ENCODE data around the gene OSBP2.
"Not testable (repeated sequence)": the region's sequence is repeated elsewhere in the genome, so short reads cannot be mapped to it uniquely, and the experiment has no call there.

The OSBP2 gene

GRCh38 chr22:30754971-30755758 lies 60.5 kb downstream of the OSBP2 start:
- DNase-seq = peak; percentile 45 to 63
- Mint-ChIP-seq H3K27ac (peak overlapping the region in 1 of 2 donors; percentile 28), H3K9me3 (no peaks in the 10 kb centered on the region), H3K4me3 (no peak overlapping the region), H3K4me1 (no peaks in the 10 kb centered on the region), H3K27me3 (no peaks in the 10 kb centered on the region)
- peak; percentile 90 for ATAC-seq

GRCh38 chr22:30755759-30756124 lies 61.1 kb downstream of the OSBP2 start:
- ATAC-seq = no peak
- Mint-ChIP-seq H3K4me1 (no peaks in the 10 kb centered on the region), H3K9me3 (no peaks in the 10 kb centered on the region), H3K4me3 (no peak overlapping the region), H3K27ac (peak overlapping the region in 1 of 2 donors; percentile 28), H3K27me3 (no peaks in the 10 kb centered on the region)
- no peak for DNase-seq

GRCh38 chr22:30763815-30764673 lies 69.4 kb downstream of the OSBP2 start:
- no peaks in the 10 kb centered on the region for H3K4me1 Mint-ChIP-seq
- H3K27ac Mint-ChIP-seq = peak overlapping the region in 1 of 2 donors; percentile 31
- ATAC-seq (peak; percentile 93), DNase-seq (peak; percentile 63 to 72)
- no peak overlapping the region for H3K4me3 Mint-ChIP-seq
- no peaks in the 10 kb centered on the region for H3K27me3 Mint-ChIP-seq
- no peaks in the 10 kb centered on the region for H3K9me3 Mint-ChIP-seq

GRCh38 chr22:30767661-30768060 lies 73.0 kb downstream of the OSBP2 start:
- ATAC-seq = no peak
- Mint-ChIP-seq H3K4me1 (no peaks in the 10 kb centered on the region), H3K4me3 (no peak overlapping the region), H3K27ac (peak overlapping the region in 1 of 2 donors; percentile 43), H3K27me3 (no peaks in the 10 kb centered on the region), H3K9me3 (no peaks in the 10 kb centered on the region)
- no peak for DNase-seq

GRCh38 chr22:30770716-30771115 lies 76.0 kb downstream of the OSBP2 start:
- Mint-ChIP-seq H3K27me3 (no peaks in the 10 kb centered on the region), H3K27ac (no peak overlapping the region), H3K4me1 (no peaks in the 10 kb centered on the region), H3K4me3 (no peak overlapping the region), H3K9me3 (no peaks in the 10 kb centered on the region)
- no peak for DNase-seq
- ATAC-seq = no peak

- H3K4me1 Mint-ChIP-seq = no peaks in the 10 kb centered on the region
- no peak for DNase-seq
- H3K4me3 Mint-ChIP-seq = no peak overlapping the region
- ATAC-seq = no peak
- no peaks in the 10 kb centered on the region for H3K27me3 Mint-ChIP-seq
- H3K9me3 Mint-ChIP-seq = no peaks in the 10 kb centered on the region
- no peak overlapping the region for H3K27ac Mint-ChIP-seq
These were observed 79.2 kb downstream of the OSBP2 start for GRCh38 chr22:30773919-30774318.

- no peaks in the 10 kb centered on the region for H3K27me3 Mint-ChIP-seq
- DNase-seq (no peak), ATAC-seq (no peak)
- H3K9me3 Mint-ChIP-seq = no peaks in the 10 kb centered on the region
- H3K4me3 Mint-ChIP-seq = no peak overlapping the region
- H3K4me1 Mint-ChIP-seq = peaks cover 2% of the 10 kb centered on the region
- no peak overlapping the region for H3K27ac Mint-ChIP-seq
These were observed 79.9 kb downstream of the OSBP2 start for GRCh38 chr22:30774566-30774965.

GRCh38 chr22:30776476-30776875 lies 81.8 kb downstream of the OSBP2 start:
- Mint-ChIP-seq H3K27ac (peak overlapping the region in 1 of 2 donors; percentile 33), H3K4me3 (no peak overlapping the region), H3K9me3 (no peaks in the 10 kb centered on the region), H3K4me1 (peaks cover 11% of the 10 kb centered on the region), H3K27me3 (no peaks in the 10 kb centered on the region)
- ATAC-seq (no peak), DNase-seq (no peak)

- not testable (repeated sequence) for ATAC-seq, H3K27ac Mint-ChIP-seq, H3K27me3 Mint-ChIP-seq, DNase-seq, H3K9me3 Mint-ChIP-seq, H3K4me3 Mint-ChIP-seq
- peaks cover 11% of the 10 kb centered on the region for H3K4me1 Mint-ChIP-seq
These were observed 82.5 kb downstream of the OSBP2 start for GRCh38 chr22:30777146-30777545.

- no peak for ATAC-seq
- Mint-ChIP-seq H3K27me3 (no peaks in the 10 kb centered on the region), H3K27ac (no peak overlapping the region), H3K4me3 (no peak overlapping the region), H3K4me1 (peaks cover 11% of the 10 kb centered on the region), H3K9me3 (no peaks in the 10 kb centered on the region)
- no peak for DNase-seq
These were observed 82.9 kb downstream of the OSBP2 start for GRCh38 chr22:30777587-30777986.

- no peak for DNase-seq
These were observed 83.6 kb downstream of the OSBP2 start for GRCh38 chr22:30778261-30778660.

GRCh38 chr22:30780026-30780425 lies 85.4 kb downstream of the OSBP2 start:
- no peak for ATAC-seq
- H3K4me3 Mint-ChIP-seq = no peak overlapping the region
- H3K9me3 Mint-ChIP-seq = no peaks in the 10 kb centered on the region
- H3K27me3 Mint-ChIP-seq = no peaks in the 10 kb centered on the region
- peak overlapping the region; percentile 9 to 73 for H3K27ac Mint-ChIP-seq
- no peak for DNase-seq
- peaks cover 11% of the 10 kb centered on the region for H3K4me1 Mint-ChIP-seq

More at GRCh38 chr22:30778261-30778660, 83.6 kb downstream of the OSBP2 start:
- no peak for ATAC-seq
- H3K27me3 Mint-ChIP-seq = no peaks in the 10 kb centered on the region
- no peak overlapping the region for H3K27ac Mint-ChIP-seq
- no peak overlapping the region for H3K4me3 Mint-ChIP-seq
- H3K4me1 Mint-ChIP-seq = peaks cover 11% of the 10 kb centered on the region
- no peaks in the 10 kb centered on the region for H3K9me3 Mint-ChIP-seq

GRCh38 chr22:30781271-30781875 lies 86.7 kb downstream of the OSBP2 start:
- Mint-ChIP-seq H3K27ac (no peak overlapping the region), H3K4me3 (no peak overlapping the region), H3K4me1 (peaks cover 11% of the 10 kb centered on the region), H3K9me3 (no peaks in the 10 kb centered on the region), H3K27me3 (no peaks in the 10 kb centered on the region)
- ATAC-seq (no peak), DNase-seq (no peak)

- no peak for DNase-seq
- Mint-ChIP-seq H3K27ac (no peak overlapping the region), H3K4me1 (peaks cover 11% of the 10 kb centered on the region), H3K9me3 (peaks cover 0 to 4% of the 10 kb centered on the region in 2 donors), H3K4me3 (no peak overlapping the region), H3K27me3 (no peaks in the 10 kb centered on the region)
- no peak for ATAC-seq
These were observed 87.9 kb downstream of the OSBP2 start for GRCh38 chr22:30782613-30783012.

GRCh38 chr22:30783021-30783420 lies 88.3 kb downstream of the OSBP2 start:
- Mint-ChIP-seq H3K4me3 (no peak overlapping the region), H3K4me1 (peaks cover 11% of the 10 kb centered on the region), H3K27me3 (no peaks in the 10 kb centered on the region), H3K27ac (no peak overlapping the region), H3K9me3 (peaks cover 0 to 4% of the 10 kb centered on the region in 2 donors)
- DNase-seq (no peak), ATAC-seq (no peak)

- Mint-ChIP-seq H3K9me3 (peaks cover 0 to 4% of the 10 kb centered on the region in 2 donors), H3K4me3 (no peak overlapping the region), H3K27me3 (no peaks in the 10 kb centered on the region), H3K4me1 (no peaks in the 10 kb centered on the region), H3K27ac (no peak overlapping the region)
- DNase-seq = no peak
- no peak for ATAC-seq
These were observed 90.9 kb downstream of the OSBP2 start for GRCh38 chr22:30785527-30785926.

All from stimulated activated naive CD8-positive, alpha-beta T cell treated with anti-CD3 and anti-CD28 coated beads, Interleukin-15, amount 100 ng/mL, for 72 hours (primary cell).